Measurements from ENCODE around the gene MYDGF. TPM values are rescaled to one million over a fixed set of nuclear protein-coding genes. Genes with fewer than 3 reads are reported as not detected.

Gene MYDGF
- total RNA-seq, 4 donors from 2014 or later, result 33.2 to 52.5 (median 41.5) TPM

DNA sequence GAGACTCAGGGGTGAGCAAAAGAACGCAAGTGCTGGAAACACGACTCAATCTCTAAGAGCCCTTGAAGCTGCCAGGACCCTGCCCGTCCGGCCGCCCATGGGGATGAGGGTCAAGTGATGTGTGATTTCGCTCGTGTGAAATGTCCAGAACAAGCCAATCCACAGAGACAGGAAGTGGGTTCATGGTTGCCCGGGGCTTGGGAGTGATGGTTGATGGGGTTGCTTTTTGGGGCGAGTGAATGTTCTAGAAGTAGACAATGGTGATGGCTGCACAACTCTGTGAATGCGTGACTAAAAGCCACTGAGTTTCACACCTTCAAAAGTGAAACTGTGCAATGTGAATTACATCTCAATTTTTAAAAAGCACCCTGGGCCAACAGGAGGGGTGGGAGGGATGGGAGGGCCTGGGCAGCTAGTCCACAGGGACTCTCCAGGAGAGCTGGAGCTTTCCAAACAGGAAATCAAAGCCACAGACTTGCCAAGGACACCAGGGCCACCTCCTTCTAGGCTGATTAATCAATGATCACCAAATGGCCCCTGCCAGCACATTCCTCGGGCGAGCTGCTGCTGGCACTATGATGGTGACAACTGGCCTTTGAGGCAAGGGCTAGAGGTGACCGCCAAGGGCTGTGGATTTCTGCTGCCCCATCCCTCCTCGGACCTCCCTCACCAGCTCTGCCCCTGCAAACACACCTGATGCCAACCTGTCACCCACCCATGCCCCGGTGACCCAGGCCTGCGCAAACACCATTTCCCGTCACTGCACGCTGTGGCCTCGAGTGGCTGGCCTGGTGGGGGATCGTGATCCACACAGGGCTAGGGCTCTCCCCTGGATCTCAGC lies 39.5 kb upstream of the MYDGF start:
- peaks cover 16 to 58% (median 21%) of the 10 kb centered on the region in 3 donors for H3K4me1 ChIP-seq
- TF ChIP-seq, protein P1, sequence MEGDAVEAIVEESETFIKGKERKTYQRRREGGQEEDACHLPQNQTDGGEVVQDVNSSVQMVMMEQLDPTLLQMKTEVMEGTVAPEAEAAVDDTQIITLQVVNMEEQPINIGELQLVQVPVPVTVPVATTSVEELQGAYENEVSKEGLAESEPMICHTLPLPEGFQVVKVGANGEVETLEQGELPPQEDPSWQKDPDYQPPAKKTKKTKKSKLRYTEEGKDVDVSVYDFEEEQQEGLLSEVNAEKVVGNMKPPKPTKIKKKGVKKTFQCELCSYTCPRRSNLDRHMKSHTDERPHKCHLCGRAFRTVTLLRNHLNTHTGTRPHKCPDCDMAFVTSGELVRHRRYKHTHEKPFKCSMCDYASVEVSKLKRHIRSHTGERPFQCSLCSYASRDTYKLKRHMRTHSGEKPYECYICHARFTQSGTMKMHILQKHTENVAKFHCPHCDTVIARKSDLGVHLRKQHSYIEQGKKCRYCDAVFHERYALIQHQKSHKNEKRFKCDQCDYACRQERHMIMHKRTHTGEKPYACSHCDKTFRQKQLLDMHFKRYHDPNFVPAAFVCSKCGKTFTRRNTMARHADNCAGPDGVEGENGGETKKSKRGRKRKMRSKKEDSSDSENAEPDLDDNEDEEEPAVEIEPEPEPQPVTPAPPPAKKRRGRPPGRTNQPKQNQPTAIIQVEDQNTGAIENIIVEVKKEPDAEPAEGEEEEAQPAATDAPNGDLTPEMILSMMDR (IDR thresholded peaks at IDR 0.05), result no peak
- TF ChIP-seq POLR2A (IDR thresholded peaks at IDR 0.05), result no peak
- H3K4me3 ChIP-seq, result no peak overlapping the region
- H3K27ac ChIP-seq, result peak overlapping the region in 2 of 4 donors; percentile 27 to 52
- intact Hi-C loops (cut with DNase I), result no loop called here
- 80 to 87% methylated on average over 12 to 18 of the region's 20 CpGs for WGBS, 2 donors
- DNase-seq, result no peak
- H3K27me3 ChIP-seq, result no peaks in the 10 kb centered on the region
- no peaks in the 10 kb centered on the region for H3K9me3 ChIP-seq
- H3K36me3 ChIP-seq, result peaks cover 6 to 97% (median 24%) of the 10 kb centered on the region in 3 donors

DNA sequence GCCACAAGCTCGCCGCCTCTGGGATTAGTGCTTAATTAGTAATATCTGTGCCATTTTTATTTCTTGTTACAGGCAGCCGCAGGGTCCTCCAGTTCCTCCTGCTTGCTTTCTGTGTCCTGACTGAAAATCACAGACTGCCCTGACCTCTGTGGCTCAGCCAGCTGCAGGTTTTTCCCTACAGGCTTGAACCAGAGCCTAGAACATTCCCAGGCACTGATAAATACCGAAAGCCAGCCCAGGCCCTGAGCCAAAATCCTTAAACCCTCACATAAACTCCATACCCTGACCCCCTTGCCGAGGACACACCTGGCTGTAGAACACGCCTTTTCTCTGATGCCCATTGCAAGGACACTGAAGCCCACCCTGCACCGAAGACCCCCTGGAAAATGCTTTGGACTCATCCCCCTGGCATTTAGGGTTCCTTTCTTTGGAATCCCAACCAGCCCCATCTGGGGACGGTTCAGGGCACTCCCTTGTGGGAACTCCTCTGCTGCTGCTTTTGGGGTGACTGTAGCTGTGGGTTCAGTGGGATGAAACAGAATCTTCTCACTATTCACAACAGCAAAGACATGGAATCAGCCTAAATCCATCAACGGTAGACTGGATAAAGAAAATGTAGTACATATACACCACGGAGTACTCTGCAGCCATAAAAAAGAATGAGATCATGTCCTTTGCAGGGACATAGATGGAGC lies 38.0 kb upstream of the MYDGF start:
- H3K4me3 ChIP-seq, result no peak overlapping the region
- H3K27me3 ChIP-seq, result no peaks in the 10 kb centered on the region
- H3K36me3 ChIP-seq, result peaks cover 16 to 99% (median 24%) of the 10 kb centered on the region in 3 donors
- peaks cover 4 to 43% (median 11%) of the 10 kb centered on the region in 3 donors for H3K4me1 ChIP-seq
- intact Hi-C loops (cut with DNase I), result no loop called here
- no peak for DNase-seq
- TF ChIP-seq, protein P1 (IDR thresholded peaks at IDR 0.05), result no peak
- no peak for TF ChIP-seq POLR2A (IDR thresholded peaks at IDR 0.05)
- H3K9me3 ChIP-seq, result no peaks in the 10 kb centered on the region
- 63 to 66% methylated on average over 5 to 9 of the region's 10 CpGs for WGBS, 2 donors
- H3K27ac ChIP-seq, result peak overlapping the region in 3 of 4 donors; percentile 58 to 63 (median 59)

DNA sequence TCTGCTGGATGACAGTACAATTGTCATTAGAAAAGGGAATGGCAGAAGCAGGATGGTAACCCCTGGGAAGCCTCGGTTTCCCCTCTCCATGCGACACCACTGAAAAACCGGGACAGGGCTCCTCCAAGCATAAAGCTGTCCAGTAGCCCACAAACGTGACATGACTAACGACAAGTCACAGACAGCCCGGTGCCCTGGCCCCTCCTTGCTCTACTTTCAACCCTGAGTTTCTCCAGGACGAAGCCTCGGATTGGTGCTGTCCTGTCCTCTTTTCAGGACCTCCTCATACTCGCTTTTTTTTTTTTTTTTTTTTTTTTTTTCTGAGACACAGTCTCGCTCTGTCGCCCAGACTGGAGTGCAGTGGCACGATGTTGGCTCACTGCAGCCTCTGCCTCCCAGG lies 37.2 kb upstream of the MYDGF start:
- Histone ChIP-seq H3K27ac (peak overlapping the region in 3 of 4 donors; percentile 39 to 63 (median 59)), H3K9me3 (no peaks in the 10 kb centered on the region), H3K36me3 (peaks cover 17 to 99% (median 24%) of the 10 kb centered on the region in 3 donors), H3K4me3 (no peak overlapping the region), H3K4me1 (peaks cover 0 to 35% (median 5%) of the 10 kb centered on the region in 3 donors), H3K27me3 (no peaks in the 10 kb centered on the region)
- 84 to 89% methylated on average over 10 to 12 of the region's 12 CpGs for WGBS, 2 donors
- DNase-seq, result no peak
- intact Hi-C loops (cut with DNase I), result no loop called here
- TF ChIP-seq, protein P1 (IDR thresholded peaks at IDR 0.05), result no peak
- TF ChIP-seq POLR2A (IDR thresholded peaks at IDR 0.05), result no peak

DNA sequence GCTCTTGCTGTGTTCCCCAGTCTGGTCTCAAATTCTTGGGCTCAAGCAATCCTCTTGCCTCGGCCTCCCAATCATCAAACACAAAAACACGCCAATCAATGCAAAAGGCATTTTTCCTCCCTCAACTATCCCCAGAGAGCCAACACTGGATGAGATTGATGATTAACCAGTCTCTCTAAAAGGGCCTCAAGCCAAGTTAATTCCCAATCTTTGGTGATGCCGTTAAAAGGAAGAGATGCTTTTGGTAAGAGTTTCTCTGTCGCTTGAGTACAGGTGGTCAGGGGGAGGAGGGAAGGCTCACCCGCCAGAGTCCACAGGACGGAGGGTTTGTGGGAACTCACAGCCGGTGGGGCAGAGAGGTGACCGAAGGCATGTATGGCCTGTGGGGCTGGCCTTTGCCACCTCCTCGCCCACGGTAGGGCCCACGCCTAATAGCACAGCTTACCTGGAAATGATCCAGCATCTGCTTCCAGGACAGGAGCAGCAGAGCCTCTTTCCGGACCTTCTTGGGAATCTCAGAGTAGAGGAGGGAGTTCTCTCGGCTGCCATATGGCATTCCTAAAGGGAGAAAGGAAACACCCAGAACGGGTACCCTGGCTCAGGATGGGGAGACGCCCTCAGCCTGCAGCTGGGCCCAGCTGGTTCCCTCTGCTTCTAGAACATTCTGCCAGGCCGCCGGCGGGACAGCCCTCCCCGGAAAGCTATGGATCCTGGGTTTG lies 35.4 kb upstream of the MYDGF start:
- Histone ChIP-seq H3K27me3 (no peaks in the 10 kb centered on the region), H3K36me3 (peaks cover 19 to 99% (median 32%) of the 10 kb centered on the region in 3 donors), H3K27ac (peak overlapping the region in 2 of 4 donors; percentile 0 to 9), H3K4me3 (no peak overlapping the region), H3K9me3 (no peaks in the 10 kb centered on the region), H3K4me1 (peaks cover 0 to 29% (median 5%) of the 10 kb centered on the region in 3 donors)
- no peak for DNase-seq
- no peak for TF ChIP-seq POLR2A (IDR thresholded peaks at IDR 0.05)
- TF ChIP-seq, protein P1 (IDR thresholded peaks at IDR 0.05), result no peak
- intact Hi-C loops (cut with DNase I), result no loop called here
- WGBS, 2 donors, result 67 to 86% methylated on average over 13 to 14 of the region's 19 CpGs

All from esophagus squamous epithelium (tissue), 5 donors.